Stimulated activated CD4-positive, alpha-beta T cell treated with anti-CD3 and anti-CD28 coated beads, Interleukin-2, amount 100 ng/mL, for 4 hours (primary cell): ENCODE data around the gene CACNA2D2.

ENCODE experiments used
- DNase-seq: peaks from one replicate; pipeline ENCODE4 v3.0.0-alpha.2; 2020; ENCODE audit warnings: low read depth

Gene CACNA2D2

GRCh38 chr3:50459785-50460184 lies 43.6 kb downstream of the CACNA2D2 start:
- DNase-seq = no peak

GRCh38 chr3:50457988-50458387 lies 45.4 kb downstream of the CACNA2D2 start:
- no peak for DNase-seq

GRCh38 chr3:50455161-50456018 lies 48.0 kb downstream of the CACNA2D2 start:
- DNase-seq = no peak

GRCh38 chr3:50454481-50455070 lies 48.9 kb downstream of the CACNA2D2 start:
- no peak for DNase-seq

DNA sequence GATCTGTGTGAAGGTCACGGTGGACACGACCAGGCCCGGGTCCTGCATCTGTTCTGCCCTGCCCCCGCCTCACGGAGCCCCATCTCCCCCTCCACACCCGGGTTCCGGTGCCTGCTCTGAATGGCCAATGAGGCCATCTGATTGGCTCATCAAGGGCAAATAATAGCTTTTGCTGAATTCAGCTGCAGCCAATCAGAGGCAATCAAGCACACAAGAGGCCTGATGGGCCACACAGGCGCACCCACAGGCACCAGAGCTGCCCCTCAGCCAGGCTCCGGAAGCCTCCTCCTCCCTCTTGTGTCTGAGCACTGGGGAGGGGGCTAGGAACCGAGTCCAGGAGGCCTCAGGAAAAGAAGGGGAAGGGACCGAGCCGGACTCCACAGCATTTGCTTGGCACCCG lies 49.5 kb downstream of the CACNA2D2 start:
- DNase-seq = no peak

DNA sequence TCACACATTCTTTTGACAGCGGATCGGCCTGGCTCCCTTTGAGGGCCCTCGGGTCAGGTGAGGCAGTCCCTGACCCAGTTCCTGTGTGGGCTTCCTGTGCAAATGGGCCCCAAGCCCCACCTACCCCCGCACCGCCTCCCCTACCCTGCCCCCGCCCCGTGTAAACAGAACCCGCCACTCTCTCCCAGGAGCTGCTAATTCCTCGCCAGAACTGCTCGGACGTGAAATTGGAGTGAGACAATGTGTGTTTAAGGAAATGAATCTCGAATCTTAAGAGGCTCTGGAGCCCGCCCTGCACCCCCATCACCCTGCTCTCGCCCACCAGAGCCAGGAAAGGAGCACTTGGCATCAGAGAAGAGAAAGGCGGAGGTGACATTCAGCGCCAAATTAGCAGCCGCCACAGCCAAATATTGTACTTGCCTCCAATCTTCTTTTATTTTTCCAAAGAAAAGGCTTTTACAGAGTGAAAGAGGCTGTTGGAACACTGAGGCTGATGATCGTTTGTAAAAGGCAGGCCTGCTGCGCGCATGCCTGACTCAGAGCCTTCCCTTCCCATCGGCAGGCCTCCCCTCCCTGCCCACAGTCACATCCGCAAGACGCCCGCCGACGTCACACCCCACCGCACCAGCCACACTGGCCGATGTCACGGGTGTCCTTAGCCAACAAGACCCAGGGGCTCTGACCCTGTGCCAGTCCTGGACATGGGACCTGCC lies 53.1 kb downstream of the CACNA2D2 start:
- peak; percentile 50 for DNase-seq

DNA sequence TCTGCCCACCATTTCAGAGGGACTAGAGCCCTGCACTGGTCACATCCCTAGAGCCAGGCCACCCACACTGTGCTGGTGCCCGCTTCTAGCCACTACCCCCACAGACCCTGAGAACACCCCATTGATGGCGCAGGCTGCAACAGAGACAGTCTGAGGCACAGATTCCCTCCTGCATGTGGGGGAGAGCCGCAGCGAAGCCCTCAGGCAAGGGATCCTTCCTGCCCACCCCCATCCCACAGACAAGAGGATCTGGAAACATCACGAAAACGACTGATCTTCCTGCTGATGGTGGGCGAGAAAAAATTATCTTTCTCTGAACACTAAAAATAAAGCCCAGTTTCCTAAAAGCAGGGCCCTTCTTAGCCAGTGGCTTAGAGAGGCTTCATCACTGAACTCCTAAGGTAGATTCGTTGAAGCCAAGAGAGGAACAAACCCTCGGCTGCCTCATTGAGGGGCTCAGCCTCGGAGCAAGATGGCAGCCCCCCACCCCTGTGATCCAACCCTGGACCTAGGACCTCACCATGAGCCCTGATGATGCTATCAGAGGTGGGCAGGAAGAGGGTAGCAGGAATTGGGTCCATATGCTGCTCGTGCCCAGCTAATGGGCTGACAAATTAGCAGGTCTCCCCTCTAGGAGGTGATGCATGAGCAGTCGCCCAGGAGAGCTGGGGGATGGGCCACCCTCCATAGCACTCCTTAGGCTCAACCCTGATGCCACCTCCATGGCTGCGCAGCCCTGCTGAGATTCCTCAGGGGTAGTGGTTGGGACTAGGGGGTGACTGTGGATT lies 54.5 kb downstream of the CACNA2D2 start:
- DNase-seq = no peak

GRCh38 chr3:50447290-50447840 lies 56.1 kb downstream of the CACNA2D2 start:
- DNase-seq = no peak

DNA sequence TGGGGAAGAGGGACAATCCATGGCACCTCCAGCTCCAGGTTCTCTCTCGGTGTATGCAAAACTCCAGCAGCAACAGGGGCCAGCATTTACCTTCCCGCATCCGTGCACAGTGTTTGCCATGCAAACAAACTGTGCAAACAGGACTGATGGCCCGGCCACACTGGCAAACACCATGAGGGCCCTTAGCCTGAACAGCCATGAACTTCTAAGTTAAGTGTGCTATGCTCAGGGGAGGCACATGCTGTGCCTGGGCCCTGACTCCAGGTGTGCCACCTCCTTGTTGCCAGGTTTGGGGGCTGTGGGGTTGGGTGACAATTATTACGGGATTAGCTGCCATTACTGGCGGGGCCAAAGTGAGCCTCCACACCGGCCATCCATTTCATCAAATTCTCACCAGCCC lies 57.5 kb downstream of the CACNA2D2 start:
- DNase-seq = no peak

DNA sequence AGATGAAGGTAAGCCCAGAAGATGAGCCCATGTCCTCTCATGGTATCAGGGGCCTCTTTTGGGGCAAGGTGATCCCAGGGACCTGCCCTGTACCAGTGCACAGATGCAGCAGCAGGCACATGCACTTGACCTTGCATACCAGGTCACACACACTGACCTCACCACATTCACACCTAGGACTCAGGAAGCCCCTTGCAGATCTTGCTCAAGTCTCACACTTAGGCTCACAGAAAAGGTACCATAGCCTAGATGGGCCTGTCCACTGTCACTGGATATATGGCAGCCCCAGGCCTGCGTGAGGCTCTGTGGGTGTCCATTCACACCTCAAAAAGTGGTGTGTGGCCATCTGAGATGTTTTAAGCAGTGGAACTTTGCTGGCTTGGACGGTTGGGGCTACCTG lies 58.7 kb downstream of the CACNA2D2 start:
- no peak for DNase-seq

- DNase-seq = no peak
These were observed 59.2 kb downstream of the CACNA2D2 start for GRCh38 chr3:50444213-50444612.

DNA sequence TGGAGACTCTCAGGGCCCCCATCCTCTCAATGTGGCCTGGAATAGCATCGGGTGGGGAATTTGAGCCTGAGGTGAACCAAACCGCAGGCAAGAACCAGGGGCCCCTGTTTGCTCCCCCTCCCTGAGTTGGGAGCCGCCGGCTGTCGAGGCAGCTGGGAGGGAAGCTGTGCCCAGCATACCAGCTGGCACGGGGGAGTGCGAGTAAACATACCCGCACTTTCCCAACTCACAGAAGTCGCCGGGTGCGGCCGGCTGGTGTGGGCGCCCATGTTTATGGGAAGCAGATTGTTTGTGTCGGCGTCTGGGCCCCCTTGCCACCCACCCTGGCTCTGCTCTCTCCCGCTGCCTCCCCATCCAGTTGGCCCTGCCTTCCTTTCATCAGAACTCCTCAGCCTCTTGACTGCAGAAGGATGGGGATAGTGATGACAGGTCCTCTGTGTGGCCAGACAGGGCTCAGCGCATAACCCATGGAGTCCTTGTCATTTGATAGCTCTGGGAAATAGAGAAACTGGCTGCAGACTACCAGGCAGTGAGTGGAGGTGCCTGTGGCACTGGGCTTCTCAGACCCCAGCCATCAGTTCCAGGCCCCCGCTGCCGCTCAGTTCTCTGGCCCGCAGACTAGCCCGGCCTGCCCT lies 60.4 kb downstream of the CACNA2D2 start:
- DNase-seq = no peak

GRCh38 chr3:50441424-50442217 lies 61.8 kb downstream of the CACNA2D2 start:
- DNase-seq = no peak

DNA sequence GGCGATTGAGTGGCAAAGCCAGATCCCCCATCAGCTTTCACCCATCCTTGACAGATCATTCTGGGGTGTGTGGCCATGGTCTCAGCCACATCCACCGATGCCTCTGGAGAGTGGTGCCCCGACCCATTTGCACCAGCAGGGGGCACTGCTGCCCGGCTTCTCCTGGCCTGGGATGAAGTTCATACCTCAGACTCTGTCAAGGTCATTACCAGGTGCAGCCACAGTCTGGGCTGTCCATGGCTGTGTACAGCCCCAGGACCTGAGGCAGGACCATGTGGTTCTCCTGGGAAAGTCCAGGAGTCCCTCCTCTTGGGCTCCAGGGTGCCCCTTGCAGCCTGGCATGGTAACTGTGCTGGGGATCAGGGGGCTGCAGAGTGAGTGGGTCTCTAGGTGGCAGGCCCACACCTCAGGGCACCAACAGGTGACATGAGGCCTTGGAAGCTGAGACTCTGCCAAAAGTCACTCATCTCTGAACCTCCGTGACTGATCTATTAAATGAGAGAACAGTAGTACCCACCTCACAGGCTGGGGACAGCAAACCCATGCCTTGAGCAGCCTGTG lies 67.2 kb downstream of the CACNA2D2 start:
- peak; percentile 56 for DNase-seq

DNA sequence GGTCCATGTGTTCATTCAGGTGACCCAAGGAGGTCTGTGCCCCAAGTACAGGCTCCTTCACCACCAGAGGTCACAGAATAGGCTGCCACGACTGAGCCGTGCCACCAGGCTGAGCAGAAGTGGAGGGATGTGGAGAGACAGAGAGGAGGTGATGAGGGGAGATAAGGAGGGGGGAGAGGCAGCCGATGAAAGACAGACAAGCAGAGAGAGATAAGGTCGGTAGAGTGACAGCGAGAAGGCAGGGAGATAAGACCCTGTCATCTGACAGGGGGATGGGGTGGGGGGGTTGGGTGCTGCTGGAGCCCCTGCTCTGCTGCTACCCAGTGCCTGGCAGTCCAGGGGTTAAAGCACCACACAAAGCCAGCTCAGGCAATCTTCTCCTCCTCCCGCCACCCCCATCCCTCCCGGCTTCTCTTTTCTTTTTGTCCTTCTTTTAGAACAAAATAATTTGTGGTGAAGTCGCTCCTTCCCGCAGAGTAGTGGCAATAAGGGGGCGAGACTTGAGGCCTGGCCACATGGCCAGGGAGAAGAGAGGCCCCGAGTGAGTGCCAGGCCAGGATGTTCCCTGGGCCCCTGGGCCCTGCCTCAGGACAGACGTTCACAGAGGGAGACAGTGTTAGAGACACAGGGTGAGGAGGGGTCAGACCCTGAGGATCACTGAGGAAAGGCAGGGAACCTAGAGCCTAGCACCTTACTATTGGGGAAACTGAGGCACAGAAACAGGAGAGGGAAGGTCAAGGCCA lies 67.9 kb downstream of the CACNA2D2 start:
- DNase-seq = no peak

DNA sequence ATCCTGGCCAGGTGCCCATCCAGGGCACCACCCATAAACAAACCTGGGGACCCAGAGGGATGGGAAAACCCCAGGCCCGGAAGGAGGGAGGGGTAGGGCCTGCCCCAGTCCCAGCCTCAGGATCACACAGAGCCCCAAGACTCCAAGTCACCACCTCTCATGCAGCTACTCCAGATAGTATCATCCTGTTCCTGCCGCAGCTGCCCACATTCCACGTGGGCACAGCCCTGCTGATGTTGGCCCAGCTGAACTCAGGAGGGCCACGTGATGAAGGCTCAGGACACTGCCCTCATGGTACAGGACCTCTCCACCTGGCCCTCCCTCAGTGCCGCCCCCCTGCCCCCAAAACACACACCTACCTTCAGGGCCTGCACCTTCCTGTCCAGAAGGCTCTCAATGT lies 69.5 kb downstream of the CACNA2D2 start:
- DNase-seq = no peak

- DNase-seq = no peak
These were observed 72.4 kb downstream of the CACNA2D2 start for GRCh38 chr3:50430950-50431435.

DNA sequence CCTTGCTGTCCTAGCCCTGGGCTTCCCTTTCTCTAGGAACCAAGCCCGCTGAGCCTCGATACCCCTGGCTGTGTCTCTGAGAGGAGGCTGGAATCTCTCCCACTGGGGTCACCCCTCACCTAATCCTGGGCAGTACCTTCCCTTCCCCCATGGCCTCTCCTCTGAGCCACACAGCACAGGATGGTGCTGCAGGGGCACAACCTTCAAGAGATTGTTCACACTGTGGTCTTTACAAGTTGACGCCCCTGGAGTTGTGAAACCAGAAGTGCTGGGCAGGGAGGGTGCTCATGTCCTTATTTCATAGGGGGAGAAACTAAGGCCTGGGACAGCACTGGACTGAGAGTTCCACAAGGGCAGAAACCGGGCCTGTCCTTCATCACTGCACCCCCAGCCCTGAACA lies 73.2 kb downstream of the CACNA2D2 start:
- DNase-seq = no peak

DNA sequence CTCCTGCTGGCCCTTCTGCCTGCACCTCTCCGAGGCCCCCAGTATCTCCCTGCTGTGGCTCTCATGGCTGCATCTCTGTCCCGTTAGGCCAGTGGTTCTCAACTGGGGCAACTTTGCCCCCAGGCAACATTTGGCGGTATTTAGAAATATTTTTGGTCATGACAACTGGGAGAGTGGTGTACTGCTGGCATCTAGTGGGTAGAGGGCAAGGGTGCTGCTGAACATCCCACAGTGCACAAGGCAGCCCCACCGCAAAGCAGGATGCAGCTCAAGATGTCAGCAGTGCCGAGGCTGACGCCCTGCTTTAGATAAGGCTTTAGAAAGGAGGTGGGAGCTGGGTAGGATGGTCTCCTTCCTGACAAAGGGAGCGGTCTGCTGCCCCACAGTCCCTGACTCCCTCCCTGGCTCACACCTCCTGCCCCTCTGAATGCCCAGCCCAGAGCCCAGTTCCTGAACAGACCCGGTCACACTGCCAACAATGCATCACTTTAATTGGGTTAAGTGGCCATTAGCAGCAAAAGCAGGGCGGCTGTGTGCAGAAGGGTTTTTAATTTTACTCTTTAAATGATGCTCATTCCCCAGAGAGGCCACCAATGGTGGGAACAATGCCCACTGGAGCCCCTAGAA lies 75.3 kb downstream of the CACNA2D2 start:
- no peak for DNase-seq
